ENCODE data around the gene SMR3A. TPM values are rescaled to one million over a fixed set of nuclear protein-coding genes. Genes with fewer than 3 reads are reported as not detected.

SMR3A gene
- polyA plus RNA-seq, 2 of the 4 experiments (the other 2 are of a cell fraction), result not detected

DNA sequence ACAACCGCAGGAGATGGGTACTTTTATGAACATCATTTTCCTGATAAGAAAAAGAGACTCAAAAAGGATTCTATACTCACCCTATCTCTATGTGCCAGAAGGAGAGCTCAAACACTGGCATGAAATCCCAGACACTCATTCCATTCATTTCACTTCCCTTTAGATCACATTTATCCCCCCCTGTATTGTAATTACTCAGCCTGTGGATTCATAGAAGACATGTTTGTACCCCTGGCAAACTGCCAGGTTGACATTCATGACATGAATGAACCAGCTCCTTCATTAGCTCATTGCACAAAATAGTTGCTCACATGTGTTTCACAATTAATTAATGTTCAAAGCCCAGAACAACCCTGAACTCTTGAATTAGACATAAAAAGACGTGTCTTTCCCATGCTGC is 4.9 kb downstream of the SMR3A start:
- Histone ChIP-seq H3K9me3 (no peaks in the 10 kb centered on the region), H3K4me3 (no peak overlapping the region), H3K4me2 (no peak overlapping the region), H3K27ac (no peak overlapping the region), H3K4me1 (no peaks in the 10 kb centered on the region)
- WGBS (ENCODE audit: missing lambda C conversion rate), result 4% methylated on average over 2 of the region's 2 CpGs
- DNase-seq (ENCODE audit: low read depth in 1 of 2, low spot score in 1 of 2), result no peak
- ChIA-PET POLR2A (no interaction called here), CTCF (no interaction called here)
- TF ChIP-seq JUN (IDR thresholded peaks at IDR 0.05), result no peak
- no peak for TF ChIP-seq RAD21 (conservative IDR thresholded peaks at IDR 0.05 in 1 of 2, IDR thresholded peaks at IDR 0.05 in 1 of 2)
- no peak for TF ChIP-seq BCL3 (IDR thresholded peaks at IDR 0.05)
- TF ChIP-seq, protein P1, sequence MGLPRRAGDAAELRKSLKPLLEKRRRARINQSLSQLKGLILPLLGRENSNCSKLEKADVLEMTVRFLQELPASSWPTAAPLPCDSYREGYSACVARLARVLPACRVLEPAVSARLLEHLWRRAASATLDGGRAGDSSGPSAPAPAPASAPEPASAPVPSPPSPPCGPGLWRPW (IDR thresholded peaks at IDR 0.05), result no peak
- no peak for TF ChIP-seq NR3C1 (IDR thresholded peaks at IDR 0.05)
- TF ChIP-seq TP53 (CRISPR knock-in tag; IDR thresholded peaks at IDR 0.05), result no peak
- TF ChIP-seq RNF2 (IDR thresholded peaks at IDR 0.05; ENCODE audit: borderline replicate concordance, low read depth), result no peak
- TF ChIP-seq, protein P2, sequence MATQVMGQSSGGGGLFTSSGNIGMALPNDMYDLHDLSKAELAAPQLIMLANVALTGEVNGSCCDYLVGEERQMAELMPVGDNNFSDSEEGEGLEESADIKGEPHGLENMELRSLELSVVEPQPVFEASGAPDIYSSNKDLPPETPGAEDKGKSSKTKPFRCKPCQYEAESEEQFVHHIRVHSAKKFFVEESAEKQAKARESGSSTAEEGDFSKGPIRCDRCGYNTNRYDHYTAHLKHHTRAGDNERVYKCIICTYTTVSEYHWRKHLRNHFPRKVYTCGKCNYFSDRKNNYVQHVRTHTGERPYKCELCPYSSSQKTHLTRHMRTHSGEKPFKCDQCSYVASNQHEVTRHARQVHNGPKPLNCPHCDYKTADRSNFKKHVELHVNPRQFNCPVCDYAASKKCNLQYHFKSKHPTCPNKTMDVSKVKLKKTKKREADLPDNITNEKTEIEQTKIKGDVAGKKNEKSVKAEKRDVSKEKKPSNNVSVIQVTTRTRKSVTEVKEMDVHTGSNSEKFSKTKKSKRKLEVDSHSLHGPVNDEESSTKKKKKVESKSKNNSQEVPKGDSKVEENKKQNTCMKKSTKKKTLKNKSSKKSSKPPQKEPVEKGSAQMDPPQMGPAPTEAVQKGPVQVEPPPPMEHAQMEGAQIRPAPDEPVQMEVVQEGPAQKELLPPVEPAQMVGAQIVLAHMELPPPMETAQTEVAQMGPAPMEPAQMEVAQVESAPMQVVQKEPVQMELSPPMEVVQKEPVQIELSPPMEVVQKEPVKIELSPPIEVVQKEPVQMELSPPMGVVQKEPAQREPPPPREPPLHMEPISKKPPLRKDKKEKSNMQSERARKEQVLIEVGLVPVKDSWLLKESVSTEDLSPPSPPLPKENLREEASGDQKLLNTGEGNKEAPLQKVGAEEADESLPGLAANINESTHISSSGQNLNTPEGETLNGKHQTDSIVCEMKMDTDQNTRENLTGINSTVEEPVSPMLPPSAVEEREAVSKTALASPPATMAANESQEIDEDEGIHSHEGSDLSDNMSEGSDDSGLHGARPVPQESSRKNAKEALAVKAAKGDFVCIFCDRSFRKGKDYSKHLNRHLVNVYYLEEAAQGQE (IDR thresholded peaks at IDR 0.05), result no peak
- TF ChIP-seq CBX8 (IDR thresholded peaks at IDR 0.05), result no peak
- no peak for TF ChIP-seq ATOH8 (CRISPR knock-in tag; IDR thresholded peaks at IDR 0.05; ENCODE audit: low read depth)
- no peak for TF ChIP-seq KDM1A (IDR thresholded peaks at IDR 0.05; ENCODE audit: low read depth)
- TF ChIP-seq RCOR1 (IDR thresholded peaks at IDR 0.05; ENCODE audit: low read depth, low read length), result no peak
- no peak for TF ChIP-seq FOSL2 (IDR thresholded peaks at IDR 0.05)
- TF ChIP-seq FOSL2 (CRISPR knock-in tag; IDR thresholded peaks at IDR 0.05), result no peak
- no peak for TF ChIP-seq HMGXB4 (CRISPR knock-in tag; IDR thresholded peaks at IDR 0.05; ENCODE audit: borderline replicate concordance)
- no peak for TF ChIP-seq HEYL (CRISPR knock-in tag; IDR thresholded peaks at IDR 0.05)
- TF ChIP-seq HOXA7 (CRISPR knock-in tag; IDR thresholded peaks at IDR 0.05), result no peak
- no peak for FAIRE-seq
- ATAC-seq, result no peak

- Histone ChIP-seq H3K4me1 (no peaks in the 10 kb centered on the region), H3K27ac (no peak overlapping the region), H3K4me3 (no peak overlapping the region), H3K4me2 (no peak overlapping the region), H3K9me3 (no peaks in the 10 kb centered on the region)
- TF ChIP-seq POLR2A (IDR thresholded peaks at IDR 0.05; ENCODE audit: low read length) (no peak), MAX (IDR thresholded peaks at IDR 0.05) (no peak), JUN (IDR thresholded peaks at IDR 0.05) (no peak), JUNB (IDR thresholded peaks at IDR 0.05) (no peak), NFE2L2 (conservative IDR thresholded peaks at IDR 0.05; ENCODE audit: low read length) (no peak)
- 43% methylated on average over 1 of the region's 1 CpG for WGBS (ENCODE audit: missing lambda C conversion rate)
- ATAC-seq, result no peak
- POLR2A ChIA-PET, result no interaction called here
- CTCF ChIA-PET, result interaction anchor here (0.7 kb wide), 1 partner anchor 58 kb away, joined by 3 read pairs; no protein-coding TSS in a partner anchor
- no peak for FAIRE-seq
- no peak for DNase-seq (ENCODE audit: low read depth in 1 of 2, low spot score in 1 of 2)
Measured at GRCh38 chr4:70367813-70368212, 7.3 kb downstream of the SMR3A start.
